Effector CD4-positive, alpha-beta T cell (primary cell): ENCODE results near the gene FLNC.

Source experiments
- DNase-seq: peaks from one replicate; pipeline ENCODE4 v3.0.0-alpha.2; 2020

FLNC gene

GRCh38 chr7:128805225-128805624, 25.0 kb upstream of the FLNC start:
- no peak for DNase-seq

DNA sequence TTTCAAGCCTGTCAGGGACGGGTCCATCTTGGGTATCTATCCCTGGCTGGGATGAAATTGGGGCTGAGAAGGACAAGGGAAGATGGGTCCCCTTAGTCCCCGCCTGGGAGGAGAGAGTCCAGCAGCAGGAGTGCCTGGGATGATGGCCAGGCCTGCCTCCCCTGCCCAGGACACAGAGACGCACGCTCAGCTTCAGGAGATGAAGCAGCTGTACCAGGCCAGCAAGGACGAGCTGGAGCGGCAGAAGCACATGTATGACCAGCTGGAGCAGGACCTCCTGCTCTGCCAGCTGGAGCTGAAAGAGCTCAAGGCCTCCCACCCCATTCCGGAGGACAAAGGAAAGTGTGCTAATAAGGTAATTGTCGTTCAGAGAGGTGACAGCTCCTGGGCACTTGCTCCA, 23.0 kb upstream of the FLNC start:
- DNase-seq, result no peak

- DNase-seq, result no peak
Observed at GRCh38 chr7:128809363-128809762, 20.8 kb upstream of the FLNC start.

DNA sequence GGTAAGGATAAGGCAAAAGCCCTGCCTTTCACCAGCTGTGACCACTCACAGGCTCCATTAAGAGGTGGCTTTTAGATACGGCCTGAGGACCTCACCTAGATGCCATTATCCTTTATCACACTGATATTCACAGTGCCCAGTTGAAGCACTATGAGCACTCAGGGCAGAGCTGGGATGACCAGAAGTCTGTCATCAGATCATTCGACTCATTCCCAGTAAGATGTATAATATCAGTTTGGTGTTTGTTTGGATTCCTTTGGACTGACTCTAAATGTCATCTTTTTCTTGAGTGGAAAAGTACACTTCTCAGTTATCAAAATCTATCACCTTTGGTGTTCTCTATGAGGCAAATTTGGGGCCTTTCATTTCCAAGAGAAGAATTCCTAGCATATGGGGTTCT, 19.7 kb upstream of the FLNC start:
- DNase-seq, result no peak

GRCh38 chr7:128810997-128811396, 19.2 kb upstream of the FLNC start:
- no peak for DNase-seq

DNA sequence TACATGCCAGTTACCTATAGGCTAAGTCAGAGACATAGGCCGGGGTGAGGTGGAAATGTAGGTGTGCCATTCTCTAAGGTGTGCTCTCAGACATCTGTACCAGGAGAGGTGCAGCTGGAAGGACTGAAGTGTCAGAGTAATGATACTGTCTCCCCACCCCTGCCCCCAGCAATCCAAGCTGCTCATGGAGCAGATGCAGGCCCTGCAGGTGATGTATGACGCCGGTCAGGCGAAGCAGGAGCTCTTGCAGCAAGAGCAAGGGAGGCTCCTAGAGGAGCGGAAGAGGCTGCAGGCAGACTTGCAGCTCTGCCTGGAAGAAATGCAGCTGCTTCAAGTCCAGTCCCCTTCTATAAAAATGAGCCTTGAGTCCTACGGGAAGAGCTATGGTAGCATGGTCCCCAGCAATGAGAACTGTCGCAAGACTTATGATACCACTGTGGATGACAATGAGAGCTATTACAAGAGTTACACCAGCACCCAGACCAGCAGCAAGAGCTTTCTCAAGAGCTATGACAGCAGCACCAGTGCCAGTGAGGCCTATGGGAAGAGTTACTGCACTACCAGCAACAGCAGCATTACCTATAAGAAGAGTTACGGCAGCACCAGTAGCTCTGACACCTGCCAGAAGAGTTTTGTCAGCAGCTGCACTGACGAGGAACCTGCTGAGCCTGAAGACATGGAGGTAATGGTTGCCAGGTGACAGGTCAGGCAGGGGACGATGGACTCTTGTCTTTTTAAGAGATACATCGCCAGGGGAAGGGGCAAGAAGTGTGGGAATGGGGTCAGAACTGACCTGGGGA, 18.4 kb upstream of the FLNC start:
- no peak for DNase-seq

DNA sequence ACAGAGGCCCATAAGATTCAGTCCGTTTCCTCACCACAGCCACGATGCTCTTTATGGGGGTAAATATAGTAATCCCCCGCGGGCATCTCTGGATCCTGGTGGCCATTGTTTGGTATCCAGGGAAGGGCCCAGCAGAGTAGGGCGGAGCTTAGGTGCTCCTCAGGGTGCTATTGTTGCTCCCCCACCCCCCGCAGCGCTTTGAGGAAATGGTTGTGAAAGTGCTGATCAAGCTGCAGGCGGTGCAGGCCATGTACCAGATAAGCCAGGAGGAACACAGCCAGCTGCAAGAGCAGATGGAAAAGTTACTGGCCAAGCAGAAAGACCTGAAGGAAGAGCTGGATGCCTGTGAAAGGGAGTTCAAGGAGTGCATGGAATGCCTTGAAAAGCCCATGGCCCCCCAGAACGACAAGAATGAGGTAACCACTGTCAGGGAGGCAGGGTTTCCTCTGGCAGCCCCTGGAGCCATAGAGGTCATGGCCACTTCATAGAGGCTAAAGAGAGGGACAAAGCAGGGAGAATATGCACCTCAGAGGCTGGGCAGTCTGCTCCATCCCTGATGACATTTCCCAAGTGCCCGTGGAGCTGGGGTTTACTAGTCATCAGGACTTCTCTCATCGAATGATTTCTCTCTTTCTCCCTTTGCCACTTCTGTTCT, 17.6 kb upstream of the FLNC start:
- no peak for DNase-seq

GRCh38 chr7:128814499-128814898, 15.7 kb upstream of the FLNC start:
- DNase-seq, result no peak

DNA sequence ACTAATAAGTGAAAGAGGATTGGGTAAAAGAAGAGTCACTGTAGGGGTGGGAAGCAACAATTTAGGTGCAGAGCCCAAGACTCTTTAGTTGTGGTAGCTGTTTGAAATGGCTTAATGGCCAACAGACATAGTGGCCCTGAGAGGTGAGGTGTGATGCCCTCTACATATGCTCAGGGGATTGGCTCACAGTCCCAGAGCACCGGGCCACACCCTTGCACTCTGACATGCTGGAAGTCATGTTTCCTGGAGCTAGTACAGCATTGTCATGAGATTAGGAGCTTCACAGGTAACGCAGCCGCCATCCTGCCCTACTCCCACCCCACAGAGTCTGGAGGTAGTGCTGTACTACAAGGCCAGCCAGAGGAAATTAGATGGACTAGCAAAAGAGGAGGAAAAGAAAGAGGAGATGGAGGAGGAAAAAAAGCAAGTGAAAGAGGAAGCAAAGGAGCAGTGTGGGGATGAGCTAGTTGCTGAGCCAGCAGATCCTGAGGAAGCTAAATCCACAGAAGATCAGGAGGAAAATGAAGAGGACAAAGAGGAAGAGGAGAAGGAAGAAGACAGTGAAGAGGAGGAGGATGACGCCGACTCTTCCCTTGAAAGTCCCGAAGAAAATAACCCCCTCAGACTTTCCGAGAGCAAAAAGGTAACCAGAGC, 14.8 kb upstream of the FLNC start:
- no peak for DNase-seq

DNA sequence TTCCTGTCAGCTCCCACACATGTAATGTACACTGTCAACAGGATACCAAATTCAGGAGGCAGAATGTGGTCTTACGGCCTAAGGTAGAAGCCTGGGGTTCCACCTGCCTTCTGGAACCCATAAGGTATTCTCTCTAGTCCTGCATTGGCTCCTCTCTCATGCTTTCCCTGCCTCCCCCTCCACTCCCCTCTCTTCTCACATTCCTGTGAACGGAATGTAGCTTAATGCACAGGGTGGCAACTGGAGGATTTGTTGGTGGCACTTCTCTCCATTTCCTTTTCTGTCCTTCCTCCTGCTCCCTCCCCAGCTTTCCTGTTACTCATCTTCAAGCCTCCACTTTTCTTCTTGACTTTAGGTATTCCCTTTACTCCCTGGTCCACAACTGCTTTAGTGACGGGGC, 11.5 kb upstream of the FLNC start:
- no peak for DNase-seq

DNA sequence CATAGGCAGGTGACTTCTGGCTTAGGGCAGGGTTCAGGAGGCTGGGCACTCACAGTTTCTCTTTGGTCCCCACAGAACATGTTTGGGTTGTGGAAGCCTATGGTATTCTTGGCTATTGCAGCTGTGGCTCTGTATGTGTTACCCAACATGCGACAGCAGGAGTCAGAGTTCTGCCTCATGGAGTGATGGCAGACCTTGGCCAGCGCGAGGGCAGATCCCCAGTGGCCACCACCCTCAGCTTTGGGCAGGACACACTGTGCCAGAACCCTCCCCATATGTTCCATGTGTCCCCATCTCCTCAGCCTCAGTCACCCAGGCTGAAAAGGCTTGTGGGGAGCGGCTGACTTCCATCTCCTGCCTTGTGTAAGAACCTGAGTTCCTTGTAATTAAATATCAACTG, 8.5 kb upstream of the FLNC start:
- no peak for DNase-seq

DNA sequence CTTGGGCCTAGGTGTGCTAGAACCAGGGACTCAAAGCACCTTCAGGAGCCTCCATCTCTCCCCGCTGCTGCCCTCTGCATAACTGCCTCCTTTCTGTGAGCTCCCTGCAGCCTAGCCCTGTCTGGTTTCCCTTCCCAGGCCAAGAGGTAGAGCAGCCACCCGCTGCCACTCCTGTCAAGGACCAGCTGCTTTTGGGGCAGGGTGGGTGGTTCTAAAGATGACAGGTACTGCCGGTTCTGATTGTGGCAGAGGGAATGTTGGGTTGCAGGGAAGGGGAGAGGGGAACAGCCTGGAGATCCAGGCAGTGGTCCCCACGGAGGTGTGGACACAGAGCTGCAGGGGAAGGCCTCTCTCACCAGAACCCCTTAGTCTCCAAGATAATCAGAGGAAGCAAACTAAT, 3.7 kb upstream of the FLNC start:
- no peak for DNase-seq

DNA sequence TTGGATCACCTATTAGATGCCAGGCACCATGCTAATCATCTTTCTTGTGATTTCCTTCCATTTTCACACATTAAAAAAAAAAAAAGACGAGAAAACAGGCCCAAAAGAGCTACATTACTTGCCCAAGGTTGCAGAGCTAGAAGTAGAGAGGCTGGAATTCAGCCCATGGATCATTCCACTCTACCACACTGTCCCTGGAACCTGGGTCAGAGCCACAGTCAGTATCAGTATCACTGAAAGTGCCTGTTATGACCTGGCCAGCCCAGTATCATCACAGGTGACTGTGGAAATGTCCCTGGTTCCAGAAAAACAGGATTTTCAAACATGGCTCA, 3.3 kb upstream of the FLNC start:
- DNase-seq, result no peak

GRCh38 chr7:128827248-128827958, 2.8 kb upstream of the FLNC start:
- no peak for DNase-seq

- DNase-seq, result no peak
Observed at GRCh38 chr7:128827971-128828711, 2.1 kb upstream of the FLNC start.

- no peak for DNase-seq
Observed at GRCh38 chr7:128829391-128830166, 627 bp upstream of the FLNC start.

DNA sequence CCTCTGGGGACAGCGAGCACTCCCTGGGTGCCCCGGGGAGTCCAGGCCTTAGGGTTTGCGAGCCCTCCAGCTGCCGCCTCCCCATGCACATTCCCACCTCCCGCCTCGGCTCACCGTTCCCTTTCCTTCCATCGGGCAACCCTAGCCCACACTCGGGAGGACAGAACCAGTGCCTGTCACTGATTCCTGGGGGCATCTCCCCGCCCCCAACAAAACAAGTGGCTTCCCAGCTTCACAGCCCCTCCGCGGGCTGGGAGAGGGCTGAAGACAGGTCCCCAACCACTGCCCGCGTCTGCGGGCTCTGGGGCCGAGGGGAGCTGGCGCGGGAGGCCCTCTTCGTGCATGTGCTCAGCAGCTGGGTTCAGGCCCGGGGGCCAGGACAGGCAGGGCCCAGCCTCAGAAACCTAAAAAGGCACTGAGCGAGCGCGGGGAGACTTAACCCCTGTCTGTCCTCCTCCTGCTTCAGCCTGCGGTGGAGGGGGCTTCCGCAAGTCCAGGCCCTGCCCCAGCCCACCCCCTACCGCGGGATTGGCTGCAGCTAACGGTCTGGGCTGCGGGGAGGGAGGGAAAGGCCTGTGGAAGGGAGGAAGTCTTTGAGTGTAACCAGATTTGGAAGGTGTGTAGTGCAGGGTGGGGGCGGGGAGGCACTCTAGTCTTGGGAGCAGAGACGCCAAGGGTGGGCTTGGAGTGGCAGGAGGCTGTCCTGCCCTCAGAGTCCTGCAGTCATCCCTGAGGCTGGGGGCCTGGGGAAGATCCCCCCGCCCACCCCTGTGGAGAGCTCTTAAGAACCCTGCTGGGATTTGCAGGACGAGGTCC, 1.2 kb downstream of the FLNC start:
- DNase-seq, result no peak

GRCh38 chr7:128831994-128832879, 2.0 kb downstream of the FLNC start:
- no peak for DNase-seq

DNA sequence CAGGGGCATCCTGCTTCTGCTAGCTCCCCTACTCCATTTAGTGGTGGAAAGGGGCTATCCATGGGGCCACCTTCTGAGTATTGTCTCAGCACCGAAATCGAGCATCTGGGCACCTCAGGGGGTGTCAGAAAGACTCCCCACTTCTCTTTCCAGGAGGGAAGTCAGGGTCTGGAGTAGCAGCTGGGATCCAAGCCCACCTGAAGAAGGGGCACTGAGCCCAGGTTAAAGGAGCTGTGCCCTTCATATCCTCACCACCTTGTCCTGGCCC, 2.6 kb downstream of the FLNC start:
- no peak for DNase-seq
